Mucosa of descending colon (tissue), 3 donors: Measurements from ENCODE around the gene ZC3H15. TPM values are rescaled to one million over a fixed set of nuclear protein-coding genes. Genes with fewer than 3 reads are reported as not detected.
"Not testable (repeated sequence)": the region's sequence is repeated elsewhere in the genome, so short reads cannot be mapped to it uniquely, and the experiment has no call there.

Experiments
- ATAC-seq: fragments of 200-7000 bp; cut with Tn5 transposase; one replicate; pipeline ENCODE4 v1.9.1; 2020; ENCODE audit warnings: mild to moderate bottlenecking, moderate library complexity
- DNase-seq, 3 donors: peaks; one replicate each; pipeline ENCODE4 v3.0.0-alpha.2; 2020
- H3K36me3 ChIP-seq: fragments of 200-600 bp; one replicate; pipeline ENCODE4 v1.8.0; 2021; ENCODE audit warnings: low read depth, mild to moderate bottlenecking
- H3K4me1 ChIP-seq: fragments of 200-600 bp; one replicate; pipeline ENCODE4 v1.8.0; 2021; ENCODE audit warnings: low read depth, mild to moderate bottlenecking
- H3K4me3 ChIP-seq: fragments of 200-600 bp; one replicate; pipeline ENCODE4 v1.8.0; 2021; ENCODE audit warnings: mild to moderate bottlenecking
- H3K9me3 ChIP-seq: fragments of 200-600 bp; one replicate; pipeline ENCODE4 v1.8.0; 2021; ENCODE audit warnings: mild to moderate bottlenecking
- intact Hi-C, 2 donors: fragments of 100-400 bp; cut with DNase I in 1 of 2; cut with micrococcal nuclease in 1 of 2; formaldehyde crosslinking; loops; one replicate each; pipeline versions ENCODE4 v1.11.0 to v1.11.1; 2022; cut with DNase I, micrococcal nuclease
- total RNA-seq, 3 donors: library from RNA; stranded (reverse); fragmentation: NEBNext Ultra II Directional in 2 of 3; extraction: Animal tissue kit (Norgen Biotek cat#: 25700) in 2 of 3; gene quantifications; one replicate each; pipeline versions ENCODE4 v1.2.1 to v1.2.4, GENCODE V29; 2021 to 2023
- TF ChIP-seq, protein P1 (sequence below): fragments of 200-600 bp; IDR thresholded peaks from one replicate; pipeline ENCODE4 v1.8.0; 2022; ENCODE audit warnings: antibody characterized with exemption, mild to moderate bottlenecking
- donor health status: DM: no; HTN: no; CAD: no; lungs with moderate emphysema.
- donor health status: DM: no; HTN: no; CAD: no.
- donor health status: DM: no; HTN: yes; CAD: no.

Gene ZC3H15
- total RNA-seq, 3 donors from 2014 or later = 46.5 to 54.6 (median 48.2) TPM

DNA sequence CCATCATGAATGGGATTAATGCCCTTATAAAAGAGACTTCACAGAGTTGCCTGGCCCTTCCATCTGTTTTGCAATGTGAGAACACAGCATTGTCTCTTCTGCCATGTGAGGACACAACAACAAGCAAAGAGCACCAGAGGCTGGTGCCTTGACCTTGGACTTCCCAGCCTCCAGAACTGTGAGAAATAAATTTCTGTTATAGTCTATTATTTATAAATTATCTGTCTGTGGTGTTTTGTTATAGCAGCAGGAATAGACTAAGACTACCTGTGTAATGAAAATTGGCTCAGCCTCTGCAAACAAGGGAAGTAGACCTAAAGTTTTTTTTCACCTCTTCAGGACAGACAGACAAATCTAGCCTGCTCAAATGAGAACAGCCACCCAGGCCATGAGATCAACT is 19.3 kb upstream of the ZC3H15 start:
- DNase-seq (no peak), ATAC-seq (no peak)
- no peak overlapping the region for H3K4me3 ChIP-seq
- H3K4me1 ChIP-seq = no peaks in the 10 kb centered on the region
- TF ChIP-seq, protein P1, sequence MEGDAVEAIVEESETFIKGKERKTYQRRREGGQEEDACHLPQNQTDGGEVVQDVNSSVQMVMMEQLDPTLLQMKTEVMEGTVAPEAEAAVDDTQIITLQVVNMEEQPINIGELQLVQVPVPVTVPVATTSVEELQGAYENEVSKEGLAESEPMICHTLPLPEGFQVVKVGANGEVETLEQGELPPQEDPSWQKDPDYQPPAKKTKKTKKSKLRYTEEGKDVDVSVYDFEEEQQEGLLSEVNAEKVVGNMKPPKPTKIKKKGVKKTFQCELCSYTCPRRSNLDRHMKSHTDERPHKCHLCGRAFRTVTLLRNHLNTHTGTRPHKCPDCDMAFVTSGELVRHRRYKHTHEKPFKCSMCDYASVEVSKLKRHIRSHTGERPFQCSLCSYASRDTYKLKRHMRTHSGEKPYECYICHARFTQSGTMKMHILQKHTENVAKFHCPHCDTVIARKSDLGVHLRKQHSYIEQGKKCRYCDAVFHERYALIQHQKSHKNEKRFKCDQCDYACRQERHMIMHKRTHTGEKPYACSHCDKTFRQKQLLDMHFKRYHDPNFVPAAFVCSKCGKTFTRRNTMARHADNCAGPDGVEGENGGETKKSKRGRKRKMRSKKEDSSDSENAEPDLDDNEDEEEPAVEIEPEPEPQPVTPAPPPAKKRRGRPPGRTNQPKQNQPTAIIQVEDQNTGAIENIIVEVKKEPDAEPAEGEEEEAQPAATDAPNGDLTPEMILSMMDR = no peak
- intact Hi-C loops = no loop called here
- H3K36me3 ChIP-seq = no peaks in the 10 kb centered on the region
- peaks cover 17% of the 10 kb centered on the region for H3K9me3 ChIP-seq

- H3K9me3 ChIP-seq = peaks cover 17% of the 10 kb centered on the region
- TF ChIP-seq, protein P1 = no peak
- no peak overlapping the region for H3K4me3 ChIP-seq
- intact Hi-C loops = no loop called here
- H3K4me1 ChIP-seq = no peaks in the 10 kb centered on the region
- no peaks in the 10 kb centered on the region for H3K36me3 ChIP-seq
- DNase-seq (no peak), ATAC-seq (no peak)
These were observed 18.6 kb upstream of the ZC3H15 start for GRCh38 chr2:186467421-186467820.

DNA sequence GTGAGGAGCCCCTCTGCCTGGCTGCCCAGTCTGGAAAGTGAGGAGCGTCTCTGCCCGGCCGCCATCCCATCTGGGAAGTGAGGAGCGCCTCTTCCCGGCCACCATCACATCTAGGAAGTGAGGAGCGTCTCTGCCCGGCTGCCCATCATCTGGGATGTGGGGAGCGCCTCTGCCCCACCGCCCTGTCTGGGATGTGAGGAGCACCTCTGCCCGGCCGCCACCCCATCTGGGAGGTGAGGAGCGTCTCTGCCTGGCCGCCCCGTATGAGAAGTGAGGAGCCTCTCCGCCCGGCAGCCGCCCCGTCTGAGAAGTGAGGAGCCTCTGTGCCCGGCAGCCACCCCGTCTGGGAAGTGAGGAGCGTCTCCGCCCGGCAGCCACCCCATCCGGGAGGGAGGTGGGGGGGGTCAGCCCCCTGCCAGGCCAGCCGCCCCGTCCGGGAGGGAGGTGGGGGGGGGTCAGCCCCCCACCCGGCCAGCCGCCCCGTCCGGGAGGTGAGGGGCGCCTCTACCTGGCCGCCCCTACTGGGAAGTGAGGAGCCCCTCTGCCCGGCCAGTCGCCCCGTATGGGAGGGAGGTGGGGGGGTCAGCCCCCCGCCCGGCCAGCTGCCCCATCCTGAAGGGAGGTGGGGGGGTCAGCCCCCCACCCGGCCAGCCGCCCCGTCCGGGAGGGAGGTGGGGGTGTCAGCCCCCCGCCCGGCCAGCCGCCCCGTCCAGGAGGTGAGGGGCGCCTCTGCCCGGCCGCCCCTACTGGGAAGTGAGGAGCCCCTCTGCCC is 13.2 kb upstream of the ZC3H15 start:
- ATAC-seq, intact Hi-C loops: not testable (repeated sequence)

DNA sequence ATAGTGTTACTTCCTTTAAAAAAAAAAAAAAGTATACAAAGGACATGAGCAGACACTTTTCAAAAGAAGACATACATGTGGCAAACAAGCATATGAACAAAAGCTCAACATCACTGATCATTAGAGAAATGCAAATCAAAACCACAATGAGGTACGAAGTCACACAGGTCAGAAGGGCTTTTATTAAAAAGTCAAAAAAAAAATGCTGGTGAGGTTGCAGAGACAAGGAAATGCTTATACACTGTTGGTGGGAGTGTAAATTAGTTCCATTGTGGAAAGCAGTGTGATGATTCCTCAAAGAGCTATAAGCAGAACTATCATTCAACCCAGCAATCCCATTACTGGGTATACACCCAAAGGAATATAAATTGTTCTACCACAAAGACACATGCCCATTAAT is 11.8 kb upstream of the ZC3H15 start:
- H3K4me3 ChIP-seq, intact Hi-C loops, H3K4me1 ChIP-seq, H3K36me3 ChIP-seq, H3K9me3 ChIP-seq, ATAC-seq, DNase-seq: not testable (repeated sequence)

More for the DNA sequence above, 13.2 kb upstream of the ZC3H15 start:
- DNase-seq = peak in 1 of 3 donors; percentile 22
- not testable (repeated sequence) for H3K4me1 ChIP-seq, H3K9me3 ChIP-seq, H3K4me3 ChIP-seq, H3K36me3 ChIP-seq

- no peaks in the 10 kb centered on the region for H3K36me3 ChIP-seq
- DNase-seq = no peak
- peaks cover under 1% of the 10 kb centered on the region for H3K4me1 ChIP-seq
- TF ChIP-seq, protein P1 = no peak
- H3K4me3 ChIP-seq = no peak overlapping the region
- intact Hi-C loops = no loop called here
- H3K9me3 ChIP-seq = no peaks in the 10 kb centered on the region
- no peak for ATAC-seq
These were observed 8.3 kb upstream of the ZC3H15 start for GRCh38 chr2:186477790-186478189.

DNA sequence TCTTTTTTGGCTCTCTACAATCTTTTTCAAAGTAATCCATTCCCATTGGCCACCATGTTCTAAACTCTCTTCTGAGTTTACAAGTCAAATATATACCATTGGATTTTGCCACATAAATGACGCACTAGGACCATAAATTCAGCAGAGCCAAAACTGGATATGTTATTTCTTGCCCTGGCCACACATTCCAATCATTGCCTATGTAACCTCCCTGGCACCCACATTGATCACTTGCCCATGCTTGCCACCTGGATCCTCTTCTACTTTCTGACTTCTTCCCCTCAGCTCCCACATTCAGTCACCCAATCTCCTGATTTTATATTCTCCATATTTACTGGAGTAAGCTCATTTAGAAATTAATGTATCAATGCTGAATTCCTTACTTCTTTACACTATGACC is 5.1 kb upstream of the ZC3H15 start:
- TF ChIP-seq, protein P1 = no peak
- no peak overlapping the region for H3K4me3 ChIP-seq
- no peaks in the 10 kb centered on the region for H3K36me3 ChIP-seq
- ATAC-seq (no peak), DNase-seq (no peak)
- H3K4me1 ChIP-seq = peaks cover 5% of the 10 kb centered on the region
- H3K9me3 ChIP-seq = no peaks in the 10 kb centered on the region
- intact Hi-C loops = loop anchor here in 1 of 2 donors (10.0 kb wide), 1 partner anchor 114 kb away; the partner anchor contains the start of gene ITGAV
